HepG2 (cell line): Measurements from ENCODE around the gene CSDE1. TPM values are rescaled to one million over a fixed set of nuclear protein-coding genes. Genes with fewer than 3 reads are reported as not detected.

Experiments
- BCL6 ChIP-seq: IDR thresholded peaks from 2 replicates; pipeline ENCODE4 v1.6.1; 2016; ENCODE audit warnings: missing genetic modification reagents, missing compliant biosample characterization
- CCDC6 ChIP-seq: sonication (generic); formaldehyde crosslinking; IDR thresholded peaks from 2 replicates; pipeline ENCODE4 v1.8.1; 2022; ENCODE audit warnings: mild to moderate bottlenecking, missing genetic modification reagents, moderate library complexity
- ELF1 ChIP-seq: sonication (generic); formaldehyde crosslinking; IDR thresholded peaks from 2 replicates; pipeline ENCODE4 v1.4.0; 2020; ENCODE audit warnings: missing genetic modification reagents
- FLYWCH1 ChIP-seq: sonication (generic); formaldehyde crosslinking; IDR thresholded peaks from 2 replicates; pipeline ENCODE4 v1.8.1; 2023; ENCODE audit warnings: mild to moderate bottlenecking, missing genetic modification reagents
- FOXC1 ChIP-seq: sonication (generic); formaldehyde crosslinking; IDR thresholded peaks from 2 replicates; pipeline ENCODE4 v1.8.0; 2022; ENCODE audit warnings: mild to moderate bottlenecking, missing genetic modification reagents, borderline replicate concordance
- KLF11 ChIP-seq: IDR thresholded peaks from 2 replicates; pipeline ENCODE4 v1.6.1; 2016; ENCODE audit warnings: missing compliant biosample characterization
- MLLT10 ChIP-seq: sonication (generic); formaldehyde crosslinking; IDR thresholded peaks from 2 replicates; pipeline ENCODE4 v1.4.0; 2020; ENCODE audit warnings: missing genetic modification reagents
- NONO ChIP-seq, 2 experiments: fragments of 450-650 bp in 1 of 2; sonication (generic) in 1 of 2; formaldehyde crosslinking in 1 of 2; IDR thresholded peaks in 1 of 2; conservative IDR thresholded peaks in 1 of 2; 2 replicates each; pipeline versions ENCODE4 v1.6.1 to v1.8.0; 2017 to 2022; ENCODE audit warnings: mild to moderate bottlenecking in 1 of 2, missing genetic modification reagents in 1 of 2, moderate library complexity in 1 of 2
- NR2C2 ChIP-seq: sonication (generic); formaldehyde crosslinking; IDR thresholded peaks from 2 replicates; pipeline ENCODE4 v1.4.0; 2020; ENCODE audit warnings: missing genetic modification reagents, mild to moderate bottlenecking, moderate library complexity, borderline replicate concordance
- RAD21 ChIP-seq: fragments of 450-650 bp; formaldehyde crosslinking; IDR thresholded peaks from 2 replicates; pipeline ENCODE4 v1.5.0; 2020; ENCODE audit warnings: mild to moderate bottlenecking
- SKI ChIP-seq: fragments of 450-650 bp; IDR thresholded peaks from one replicate; pipeline ENCODE4 v1.6.1; 2018; ENCODE audit warnings: mild to moderate bottlenecking; ENCODE audit not compliant: partially characterized antibody
- SRSF9 ChIP-seq: fragments of 200-400 bp; formaldehyde crosslinking; IDR thresholded peaks from 2 replicates; pipeline ENCODE4 v1.6.1; 2018; ENCODE audit warnings: borderline replicate concordance, mild to moderate bottlenecking, low read depth, low read length; ENCODE audit not compliant: insufficient read depth, poor library complexity, severe bottlenecking
- SUZ12 ChIP-seq: fragments of 150-350 bp; IDR thresholded peaks from 2 replicates; pipeline ENCODE4 v1.6.1; 2014; ENCODE audit warnings: low read depth, low read length
- TEAD2 ChIP-seq: sonication (generic); formaldehyde crosslinking; IDR thresholded peaks from 2 replicates; pipeline ENCODE4 v1.9.0; 2021; ENCODE audit warnings: missing genetic modification reagents
- ZFY ChIP-seq: sonication (generic); formaldehyde crosslinking; IDR thresholded peaks from 2 replicates; pipeline ENCODE4 v1.4.0; 2020; ENCODE audit warnings: missing genetic modification reagents
- ZMAT3 ChIP-seq: sonication (generic); formaldehyde crosslinking; conservative IDR thresholded peaks from 2 replicates; pipeline ENCODE4 v1.7.0; 2021; ENCODE audit warnings: missing genetic modification reagents
- ZNF256 ChIP-seq: sonication (generic); formaldehyde crosslinking; conservative IDR thresholded peaks from 2 replicates; pipeline ENCODE4 v1.4.0; 2020; ENCODE audit warnings: missing genetic modification reagents
- ZNF616 ChIP-seq: sonication (generic); formaldehyde crosslinking; IDR thresholded peaks from 2 replicates; pipeline ENCODE4 v1.5.0; 2020; ENCODE audit warnings: low read depth, mild to moderate bottlenecking, missing genetic modification reagents
- ZNF788 ChIP-seq: sonication (generic); formaldehyde crosslinking; IDR thresholded peaks from 2 replicates; pipeline ENCODE4 v1.5.0; 2020; ENCODE audit warnings: mild to moderate bottlenecking, missing genetic modification reagents, borderline replicate concordance
- ZNF839 ChIP-seq: sonication (generic); formaldehyde crosslinking; IDR thresholded peaks from 2 replicates; pipeline ENCODE4 v1.4.0; 2020; ENCODE audit warnings: missing genetic modification reagents, mild to moderate bottlenecking, borderline replicate concordance
- polyA plus RNA-seq, 8 experiments: library from polyadenylated mRNA; depleted of rRNA in 3 of 8; stranded (reverse) in 7 of 8; unstranded in 1 of 8; fragments of >200 nt; fragmentation: Illumina TruSeq in 4 of 8; extraction: Trizol in 4 of 8; gene quantifications; 2 replicates each; pipeline versions ENCODE4 v1.2.1 to v1.2.3, GENCODE V29; 2011 to 2016; ENCODE audit warnings: low read depth in 4 of 8, missing spikeins in 1 of 8, mixed read lengths in 1 of 8; ENCODE audit not compliant: insufficient read depth in 1 of 8
- total RNA-seq, 5 experiments: library from RNA; depleted of rRNA; stranded (reverse); fragments of >200 nt; fragmentation: Illumina TruSeq; extraction: Trizol; gene quantifications; 2 replicates each; pipeline ENCODE4 v1.2.3, GENCODE V29; 2016; ENCODE audit warnings: low read depth in 1 of 5
- TF ChIP-seq, protein P1 (sequence below): sonication (generic); formaldehyde crosslinking; IDR thresholded peaks from 2 replicates; pipeline ENCODE4 v1.5.0; 2020; ENCODE audit warnings: missing genetic modification reagents
- TF ChIP-seq, protein P2 (sequence below): sonication (generic); formaldehyde crosslinking; IDR thresholded peaks from 2 replicates; pipeline ENCODE4 v1.4.0; 2020; ENCODE audit warnings: missing genetic modification reagents
- TF ChIP-seq, protein P3 (sequence below): sonication (generic); formaldehyde crosslinking; IDR thresholded peaks from 2 replicates; pipeline ENCODE4 v1.4.0; 2020; ENCODE audit warnings: mild to moderate bottlenecking, missing genetic modification reagents
- TF ChIP-seq, protein P4 (sequence below): sonication (generic); formaldehyde crosslinking; IDR thresholded peaks from 2 replicates; pipeline ENCODE4 v1.8.0; 2022; ENCODE audit warnings: low read depth, missing genetic modification reagents

CSDE1 gene
- total and polyA plus RNA-seq, 2 of the 13 experiments (the other 11 are each of a cell fraction or from before 2014, with no cell fraction given): 150 to 313 TPM

DNA sequence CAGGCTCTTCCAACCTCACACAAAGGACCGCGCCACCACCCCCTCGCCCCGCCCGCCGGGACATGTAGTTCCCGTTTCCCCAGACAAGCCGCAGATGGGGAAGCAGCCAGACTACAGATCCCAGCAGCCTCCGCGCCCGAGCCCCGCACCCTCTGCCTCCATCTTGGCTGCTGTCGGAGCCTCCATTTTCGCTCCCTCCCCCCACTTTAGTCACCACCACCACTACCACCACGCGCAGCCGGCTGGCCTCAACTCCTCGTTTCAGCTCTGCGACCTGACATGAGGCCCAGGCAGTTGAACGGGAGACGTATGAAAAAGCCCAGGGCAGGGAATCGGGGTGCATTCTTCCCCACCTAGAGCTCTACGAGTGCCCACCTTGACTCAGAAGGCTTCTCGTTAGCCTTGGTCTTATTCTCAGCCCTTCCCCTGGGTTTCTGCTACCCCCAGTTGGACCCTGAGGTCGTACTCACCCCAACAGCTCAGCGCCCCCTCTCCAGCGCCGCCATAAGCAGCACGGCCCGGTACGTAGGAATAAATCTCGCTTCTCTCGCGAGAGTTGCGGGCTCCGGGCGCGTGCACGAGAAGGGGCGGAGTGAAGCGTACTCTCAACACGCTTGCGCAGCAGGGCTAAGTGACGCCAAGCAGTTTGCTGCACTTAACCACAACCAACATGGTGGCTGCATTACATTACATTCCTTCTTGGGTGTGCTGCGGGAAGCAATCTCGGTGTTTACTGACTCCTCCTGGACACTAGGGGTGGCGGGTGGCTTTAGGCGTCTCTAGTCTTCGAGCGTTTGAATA is at the start of gene CSDE1 (continued):
- TF ChIP-seq, protein P1, sequence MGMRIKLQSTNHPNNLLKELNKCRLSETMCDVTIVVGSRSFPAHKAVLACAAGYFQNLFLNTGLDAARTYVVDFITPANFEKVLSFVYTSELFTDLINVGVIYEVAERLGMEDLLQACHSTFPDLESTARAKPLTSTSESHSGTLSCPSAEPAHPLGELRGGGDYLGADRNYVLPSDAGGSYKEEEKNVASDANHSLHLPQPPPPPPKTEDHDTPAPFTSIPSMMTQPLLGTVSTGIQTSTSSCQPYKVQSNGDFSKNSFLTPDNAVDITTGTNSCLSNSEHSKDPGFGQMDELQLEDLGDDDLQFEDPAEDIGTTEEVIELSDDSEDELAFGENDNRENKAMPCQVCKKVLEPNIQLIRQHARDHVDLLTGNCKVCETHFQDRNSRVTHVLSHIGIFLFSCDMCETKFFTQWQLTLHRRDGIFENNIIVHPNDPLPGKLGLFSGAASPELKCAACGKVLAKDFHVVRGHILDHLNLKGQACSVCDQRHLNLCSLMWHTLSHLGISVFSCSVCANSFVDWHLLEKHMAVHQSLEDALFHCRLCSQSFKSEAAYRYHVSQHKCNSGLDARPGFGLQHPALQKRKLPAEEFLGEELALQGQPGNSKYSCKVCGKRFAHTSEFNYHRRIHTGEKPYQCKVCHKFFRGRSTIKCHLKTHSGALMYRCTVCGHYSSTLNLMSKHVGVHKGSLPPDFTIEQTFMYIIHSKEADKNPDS (CRISPR knock-in tag): no peak
- TF ChIP-seq TEAD2 (CRISPR knock-in tag) (no peak), ZNF788 (peak; percentile 52; the same call in 1 of the 2 replicates), RAD21 (CRISPR knock-in tag) (peak; percentile 6; the same call in 1 of the 2 replicates), ELF1 (CRISPR knock-in tag) (peak; percentile 51), ZNF256 (CRISPR knock-in tag) (no peak), ZNF616 (CRISPR knock-in tag) (no peak; the same call in 1 of the 2 replicates), SKI (no peak), NR2C2 (CRISPR knock-in tag) (peak; percentile 71), ZFY (peak; percentile 65), KLF11 (CRISPR knock-in tag) (0 out of 2 replicates have a peak, but pooled peaks have one; percentile 32), NONO (IDR thresholded peaks at IDR 0.05) (no peak), NONO (CRISPR knock-in tag; conservative IDR thresholded peaks at IDR 0.05) (peak; percentile 95), SRSF9 (no peak), FLYWCH1 (no peak), MLLT10 (CRISPR knock-in tag) (no peak), BCL6 (0 out of 2 replicates have a peak, but pooled peaks have one; percentile 6), CCDC6 (CRISPR knock-in tag) (peak; percentile 4; the same call in 1 of the 2 replicates), ZMAT3 (CRISPR knock-in tag) (peak; percentile 35; the same call in 1 of the 2 replicates), ZNF839 (CRISPR knock-in tag) (0 out of 2 replicates have a peak, but pooled peaks have one; percentile 27), SUZ12 (peak; percentile 70), FOXC1 (CRISPR knock-in tag) (0 out of 2 replicates have a peak, but pooled peaks have one; percentile 48)
- TF ChIP-seq, protein P2, sequence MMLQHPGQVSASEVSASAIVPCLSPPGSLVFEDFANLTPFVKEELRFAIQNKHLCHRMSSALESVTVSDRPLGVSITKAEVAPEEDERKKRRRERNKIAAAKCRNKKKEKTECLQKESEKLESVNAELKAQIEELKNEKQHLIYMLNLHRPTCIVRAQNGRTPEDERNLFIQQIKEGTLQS (CRISPR knock-in tag): no peak
- TF ChIP-seq, protein P3, sequence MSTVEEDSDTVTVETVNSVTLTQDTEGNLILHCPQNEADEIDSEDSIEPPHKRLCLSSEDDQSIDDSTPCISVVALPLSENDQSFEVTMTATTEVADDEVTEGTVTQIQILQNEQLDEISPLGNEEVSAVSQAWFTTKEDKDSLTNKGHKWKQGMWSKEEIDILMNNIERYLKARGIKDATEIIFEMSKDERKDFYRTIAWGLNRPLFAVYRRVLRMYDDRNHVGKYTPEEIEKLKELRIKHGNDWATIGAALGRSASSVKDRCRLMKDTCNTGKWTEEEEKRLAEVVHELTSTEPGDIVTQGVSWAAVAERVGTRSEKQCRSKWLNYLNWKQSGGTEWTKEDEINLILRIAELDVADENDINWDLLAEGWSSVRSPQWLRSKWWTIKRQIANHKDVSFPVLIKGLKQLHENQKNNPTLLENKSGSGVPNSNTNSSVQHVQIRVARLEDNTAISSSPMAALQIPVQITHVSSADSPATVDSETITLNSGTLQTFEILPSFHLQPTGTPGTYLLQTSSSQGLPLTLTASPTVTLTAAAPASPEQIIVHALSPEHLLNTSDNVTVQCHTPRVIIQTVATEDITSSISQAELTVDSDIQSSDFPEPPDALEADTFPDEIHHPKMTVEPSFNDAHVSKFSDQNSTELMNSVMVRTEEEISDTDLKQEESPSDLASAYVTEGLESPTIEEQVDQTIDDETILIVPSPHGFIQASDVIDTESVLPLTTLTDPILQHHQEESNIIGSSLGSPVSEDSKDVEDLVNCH: no peak
- TF ChIP-seq, protein P4, sequence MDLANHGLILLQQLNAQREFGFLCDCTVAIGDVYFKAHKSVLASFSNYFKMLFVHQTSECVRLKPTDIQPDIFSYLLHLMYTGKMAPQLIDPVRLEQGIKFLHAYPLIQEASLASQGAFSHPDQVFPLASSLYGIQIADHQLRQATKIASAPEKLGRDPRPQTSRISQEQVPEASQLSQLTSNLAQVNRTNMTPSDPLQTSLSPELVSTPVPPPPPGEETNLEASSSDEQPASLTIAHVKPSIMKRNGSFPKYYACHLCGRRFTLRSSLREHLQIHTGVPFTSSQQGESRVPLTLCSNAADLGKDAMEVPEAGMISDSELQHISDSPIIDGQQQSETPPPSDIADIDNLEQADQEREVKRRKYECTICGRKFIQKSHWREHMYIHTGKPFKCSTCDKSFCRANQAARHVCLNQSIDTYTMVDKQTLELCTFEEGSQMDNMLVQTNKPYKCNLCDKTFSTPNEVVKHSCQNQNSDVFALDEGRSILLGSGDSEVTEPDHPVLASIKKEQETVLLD (CRISPR knock-in tag): peak; percentile 68
